H1 (cell line): Measurements from ENCODE around the gene SMIM38. TPM values are rescaled to one million over a fixed set of nuclear protein-coding genes. Genes with fewer than 3 reads are reported as not detected.

Experiments used
- CTCF ChIA-PET: fragments of 300-600 bp; sonication (Branson Sonifier 250); formaldehyde crosslinking; loops from one replicate; lab custom pipeline; 2021; ENCODE audit not compliant: partially characterized antibody; lab: Charles Lee
- POLR2A ChIA-PET: fragments of 300-600 bp; sonication (Branson Sonifier 250); formaldehyde crosslinking; loops from one replicate; lab custom pipeline; 2021; ENCODE audit warnings: inconsistent platforms; ENCODE audit not compliant: partially characterized antibody; lab: Charles Lee
- DNase-seq, 2 experiments: peaks; one replicate each; pipeline versions ENCODE4 v3.0.0 to v3.0.0-alpha.2; 2010 to 2022; ENCODE audit warnings: low spot score in 2 of 2, low read depth in 1 of 2, mixed read lengths in 1 of 2
- FAIRE-seq: peaks from 2 replicates; lab custom pipeline; 2011; peaks lifted over from hg19 to GRCh38; lab: Jason Lieb, UNC
- H2AFZ ChIP-seq: 2 replicates; pipeline ENCODE4 v1.8.1; 2012; ENCODE audit warnings: low read length, inconsistent platforms
- H2AK5ac ChIP-seq: 2 replicates; pipeline ENCODE4 v1.6.1; 2013; ENCODE audit warnings: low read depth, low read length
- H2BK120ac ChIP-seq: replicated peaks from 2 replicates; pipeline ENCODE3; 2013; ENCODE audit warnings: low read depth, low read length, inconsistent platforms
- H2BK12ac ChIP-seq: 2 replicates; pipeline ENCODE4 v1.6.1; 2013; ENCODE audit warnings: low read depth, low read length
- H2BK15ac ChIP-seq: 2 replicates; pipeline ENCODE4 v1.6.1; 2013; ENCODE audit warnings: low read length
- H2BK20ac ChIP-seq: 2 replicates; pipeline ENCODE4 v1.6.1; 2013; ENCODE audit warnings: low read length
- H2BK5ac ChIP-seq: 2 replicates; pipeline ENCODE4 v1.6.1; 2013; ENCODE audit warnings: low read depth, low read length
- H3K14ac ChIP-seq: 2 replicates; pipeline ENCODE4 v1.6.1; 2013; ENCODE audit warnings: inconsistent platforms; ENCODE audit not compliant: insufficient read length
- H3K18ac ChIP-seq: 2 replicates; pipeline ENCODE4 v1.6.1; 2013; ENCODE audit warnings: low read length; ENCODE audit errors: extremely low read depth
- H3K23ac ChIP-seq: 2 replicates; pipeline ENCODE4 v1.6.1; 2013; ENCODE audit warnings: inconsistent platforms; ENCODE audit not compliant: insufficient read length
- H3K23me2 ChIP-seq: 2 replicates; pipeline ENCODE4 v1.6.1; 2013; ENCODE audit warnings: low read depth, low read length
- H3K27ac ChIP-seq: 2 replicates; pipeline ENCODE4 v1.6.1; 2011; ENCODE audit warnings: low read depth, low read length, inconsistent platforms
- H3K27me3 ChIP-seq, 4 experiments: replicated peaks in 1 of 4; 1 replicate in 1 of 4; 2 replicates in 3 of 4; pipeline versions ENCODE4 v1.6.1 to v1.8.1; 2011 to 2013; ENCODE audit warnings: low read length in 3 of 4, mild to moderate bottlenecking in 3 of 4, inconsistent platforms in 2 of 4, mixed read lengths in 2 of 4, moderate library complexity in 1 of 4; ENCODE audit not compliant: control insufficient read depth in 3 of 4, insufficient read depth in 3 of 4; ENCODE audit errors: extremely low read depth in 1 of 4
- H3K36me3 ChIP-seq, 4 experiments: 2 replicates each; pipeline versions ENCODE4 v1.6.1 to v1.8.1; 2011 to 2013; ENCODE audit warnings: mild to moderate bottlenecking in 4 of 4, low read length in 3 of 4, moderate library complexity in 2 of 4, control low read depth in 1 of 4, inconsistent platforms in 1 of 4; ENCODE audit not compliant: insufficient read depth in 4 of 4, control insufficient read depth in 2 of 4
- H3K4ac ChIP-seq: replicated peaks from 2 replicates; pipeline ENCODE3; 2013; ENCODE audit warnings: low read length, low read depth, mixed read lengths, inconsistent platforms; ENCODE audit not compliant: insufficient read length
- H3K4me1 ChIP-seq, 4 experiments: replicated peaks in 1 of 4; 1 replicate in 1 of 4; 2 replicates in 3 of 4; pipeline versions ENCODE4 v1.6.1 to v1.8.1; 2011 to 2013; ENCODE audit warnings: low read length in 3 of 4, inconsistent platforms in 2 of 4, mixed read lengths in 1 of 4; ENCODE audit not compliant: insufficient read depth in 4 of 4, control insufficient read depth in 3 of 4
- H3K4me2 ChIP-seq, 2 experiments: 2 replicates each; pipeline versions ENCODE4 v1.6.1 to v1.8.1; 2011 to 2013; ENCODE audit warnings: low read depth in 2 of 2, low read length in 2 of 2, control low read depth in 1 of 2, inconsistent platforms in 1 of 2, mild to moderate bottlenecking in 1 of 2; ENCODE audit not compliant: insufficient read depth in 1 of 2
- H3K4me3 ChIP-seq, 4 experiments: fragments of 200-600, 300-600 bp in 1 of 4; sonication (generic), shearing (Covaris generic), sonication (Bioruptor Twin) in 1 of 4; 2 replicates each; pipeline versions ENCODE4 v1.5.1 to v1.8.1; 2011 to 2016; ENCODE audit warnings: low read length in 4 of 4, low read depth in 3 of 4, control low read depth in 2 of 4, inconsistent platforms in 2 of 4, mild to moderate bottlenecking in 2 of 4, mixed read lengths in 1 of 4, moderate library complexity in 1 of 4; ENCODE audit not compliant: insufficient read depth in 2 of 4; ENCODE audit errors: extremely low read depth in 1 of 4
- H3K56ac ChIP-seq: replicated peaks from 2 replicates; pipeline ENCODE3; 2013; ENCODE audit warnings: low read depth, mild to moderate bottlenecking, mixed read lengths, low read length, inconsistent platforms; ENCODE audit not compliant: insufficient read length
- H3K79me1 ChIP-seq: 2 replicates; pipeline ENCODE4 v1.6.1; 2013; ENCODE audit warnings: low read depth, low read length, control low read depth
- H3K79me2 ChIP-seq, 2 experiments: 2 replicates each; pipeline versions ENCODE4 v1.6.1 to v1.8.1; 2012 to 2013; ENCODE audit warnings: low read length in 2 of 2, mild to moderate bottlenecking in 2 of 2, inconsistent platforms in 1 of 2; ENCODE audit not compliant: insufficient read depth in 2 of 2, control insufficient read depth in 1 of 2
- H3K9ac ChIP-seq, 4 experiments: replicated peaks in 1 of 4; 1 replicate in 1 of 4; 2 replicates in 3 of 4; pipeline versions ENCODE4 v1.6.1 to v1.8.1; 2011 to 2013; ENCODE audit warnings: low read depth in 3 of 4, low read length in 3 of 4, control low read depth in 2 of 4, mild to moderate bottlenecking in 2 of 4, moderate library complexity in 2 of 4, inconsistent platforms in 1 of 4; ENCODE audit errors: extremely low read depth in 1 of 4
- H3K9me3 ChIP-seq, 2 experiments: 2 replicates each; pipeline versions ENCODE4 v1.6.1 to v1.8.1; 2012 to 2013; ENCODE audit warnings: mild to moderate bottlenecking in 2 of 2, moderate library complexity in 2 of 2, control low read depth in 1 of 2, inconsistent platforms in 1 of 2, low read depth in 1 of 2, low read length in 1 of 2, mixed read lengths in 1 of 2; ENCODE audit not compliant: insufficient read depth in 2 of 2
- H4K20me1 ChIP-seq, 2 experiments: replicated peaks in 1 of 2; 2 replicates each; pipeline versions ENCODE3 to v1.8.1; 2011 to 2013; ENCODE audit warnings: inconsistent platforms in 2 of 2, low read length in 2 of 2, mild to moderate bottlenecking in 1 of 2; ENCODE audit not compliant: insufficient read depth in 2 of 2, control insufficient read depth in 1 of 2
- H4K5ac ChIP-seq: 2 replicates; pipeline ENCODE4 v1.6.1; 2013; ENCODE audit warnings: low read length, low read depth, mixed read lengths, inconsistent platforms; ENCODE audit not compliant: insufficient read length
- H4K8ac ChIP-seq: 2 replicates; pipeline ENCODE4 v1.8.0; 2013; ENCODE audit warnings: mild to moderate bottlenecking, moderate library complexity, low read length, inconsistent platforms; ENCODE audit not compliant: insufficient read depth; ENCODE audit errors: extremely low read depth
- H4K91ac ChIP-seq: replicated peaks from 2 replicates; pipeline ENCODE3; 2013; ENCODE audit warnings: low read length, mixed read lengths, inconsistent platforms; ENCODE audit not compliant: insufficient read length
- CTCF ChIP-seq, 3 experiments: IDR thresholded peaks; 1 replicate in 2 of 3; 2 replicates in 1 of 3; pipeline versions ENCODE4 v1.5.1 to v1.6.1; 2011; ENCODE audit warnings: low read length in 3 of 3, mild to moderate bottlenecking in 3 of 3, inconsistent platforms in 2 of 3, low read depth in 1 of 3, moderate library complexity in 1 of 3; ENCODE audit not compliant: insufficient read depth in 1 of 3; ENCODE audit errors: control extremely low read depth in 1 of 3
- EGR1 ChIP-seq: IDR thresholded peaks from 2 replicates; pipeline ENCODE4 v1.6.1; 2011; ENCODE audit warnings: low read depth, low read length, borderline replicate concordance
- KDM4A ChIP-seq: IDR thresholded peaks from one replicate; pipeline ENCODE4 v1.7.1; 2012; ENCODE audit warnings: low read depth, mild to moderate bottlenecking, moderate library complexity, low read length, inconsistent platforms; ENCODE audit not compliant: severe bottlenecking
- MAX ChIP-seq: IDR thresholded peaks from 2 replicates; pipeline ENCODE4 v1.6.1; 2012; ENCODE audit warnings: inconsistent platforms
- NRF1 ChIP-seq: IDR thresholded peaks from 2 replicates; pipeline ENCODE4 v1.6.1; 2011; ENCODE audit warnings: mild to moderate bottlenecking, low read depth, low read length, improper control_type of control experiment
- RAD21 ChIP-seq, 2 experiments: IDR thresholded peaks in 1 of 2; conservative IDR thresholded peaks in 1 of 2; 2 replicates each; pipeline ENCODE4 v1.6.1; 2011; ENCODE audit warnings: low read depth in 2 of 2, low read length in 2 of 2, improper control_type of control experiment in 1 of 2, inconsistent platforms in 1 of 2, mild to moderate bottlenecking in 1 of 2, moderate library complexity in 1 of 2
- SIN3A ChIP-seq, 2 experiments: IDR thresholded peaks in 1 of 2; conservative IDR thresholded peaks in 1 of 2; 2 replicates each; pipeline ENCODE4 v1.6.1; 2011 to 2012; ENCODE audit warnings: low read length in 2 of 2, improper control_type of control experiment in 1 of 2, low read depth in 1 of 2, mild to moderate bottlenecking in 1 of 2
- SP2 ChIP-seq: IDR thresholded peaks from 2 replicates; pipeline ENCODE4 v1.6.1; 2012; ENCODE audit warnings: mild to moderate bottlenecking, low read length, inconsistent platforms
- SP4 ChIP-seq: IDR thresholded peaks from 2 replicates; pipeline ENCODE4 v1.6.1; 2012; ENCODE audit warnings: low read length, inconsistent platforms
- SRF ChIP-seq: IDR thresholded peaks from 2 replicates; pipeline ENCODE4 v1.6.1; 2011; ENCODE audit warnings: mild to moderate bottlenecking, low read depth, low read length, moderate library complexity
- WGBS, 2 experiments: shearing (Covaris generic) in 1 of 2; methylation state at CpG; one replicate each; pipeline versions ENCODE4 v1.1.6 to v1.1.7; 2013 to 2015; ENCODE audit warnings: low lambda C conversion rate in 2 of 2, mixed read lengths in 2 of 2, inconsistent platforms in 1 of 2, low coverage in 1 of 2, missing lambda C conversion rate in 1 of 2; ENCODE audit not compliant: insufficient replicate concordance in 2 of 2, insufficient coverage in 1 of 2, insufficient read length in 1 of 2; ENCODE audit errors: extremely low coverage in 1 of 2, missing lambda C conversion rate in 1 of 2; 5-methylcytosine and 5-hydroxymethylcytosine counted together
- polyA plus RNA-seq, 7 experiments: library from polyadenylated mRNA; depleted of rRNA in 3 of 7; stranded (reverse) in 5 of 7; unstranded in 2 of 7; fragments of >200 nt in 5 of 7; fragments of 200-250 nt in 2 of 7; gene quantifications; 1 replicate in 5 of 7; 2 replicates in 1 of 7; 4 replicates in 1 of 7; pipeline versions ENCODE4 v1.2.1 to v1.2.3, GENCODE V29; 2011 to 2013; ENCODE audit warnings: missing spikeins in 2 of 7, mixed read lengths in 2 of 7
- total RNA-seq: library from RNA; stranded (reverse); fragmentation: NEBNext Ultra II Directional; extraction: Animal tissue kit (Norgen Biotek cat#: 25700); gene quantifications from 2 replicates; pipeline ENCODE4 v1.2.1, GENCODE V29; 2021

SMIM38 gene
- total and polyA plus RNA-seq, 2 of the 8 experiments (the other 6 are each of a cell fraction or from before 2014, with no cell fraction given), result 0.17 to 0.20 TPM

- H2AK5ac ChIP-seq, result no peak overlapping the region
- no peak overlapping the region for H2BK12ac ChIP-seq
- H3K56ac ChIP-seq, result no peak overlapping the region
- no peaks in the 10 kb centered on the region for H3K4me1 ChIP-seq
- H4K5ac ChIP-seq, result no peak overlapping the region
- no peak overlapping the region for H2BK15ac ChIP-seq
- H4K20me1 ChIP-seq, result no peaks in the 10 kb centered on the region
- no peak for FAIRE-seq
- ChIA-PET CTCF (interaction anchor here (3.8 kb wide), 1 partner anchor 13 kb away, joined by 22 read pairs; no protein-coding TSS in a partner anchor), POLR2A (no interaction called here)
- H2BK120ac ChIP-seq, result no peak overlapping the region
- H3K27ac ChIP-seq, result no peak overlapping the region
- H4K8ac ChIP-seq, result no peak overlapping the region
- no peak overlapping the region for H4K91ac ChIP-seq
- H3K14ac ChIP-seq, result no peak overlapping the region
- H3K79me1 ChIP-seq, result no peaks in the 10 kb centered on the region
- H3K4me2 ChIP-seq, result no peak overlapping the region
- H3K9ac ChIP-seq, result no peak overlapping the region
- no peaks in the 10 kb centered on the region for H3K79me2 ChIP-seq
- no peaks in the 10 kb centered on the region for H3K23me2 ChIP-seq
- H3K23ac ChIP-seq, result no peak overlapping the region
- H3K36me3 ChIP-seq, result no peaks in the 10 kb centered on the region
- no peak overlapping the region for H3K4me3 ChIP-seq
- no peak overlapping the region for H2AFZ ChIP-seq
- H3K9me3 ChIP-seq, result peaks cover 13% of the 10 kb centered on the region in 2 experiments; a peak in 3 of 4 replicates
- no peak for DNase-seq
- no peak overlapping the region for H3K4ac ChIP-seq
- H3K27me3 ChIP-seq, result no peaks in the 10 kb centered on the region
- H3K18ac ChIP-seq, result no peak overlapping the region
- no peak overlapping the region for H2BK5ac ChIP-seq
- 82% methylated on average over 6 of the region's 7 CpGs; no CpG with 5 or more reads in 1 of the 2 experiments for WGBS, 2 experiments
- no peak overlapping the region for H2BK20ac ChIP-seq
- TF ChIP-seq EGR1 (no peak), CTCF (IDR thresholded peaks at IDR 0.05; ENCODE audit: control extremely low read depth in 1 of 3, insufficient read depth in 1 of 3, low read depth in 1 of 3, low read length in 3 of 3) (no peak), SP2 (no peak), NRF1 (no peak), KDM4A (no peak), SP4 (no peak), SIN3A (conservative IDR thresholded peaks at IDR 0.05 in 1 of 2, IDR thresholded peaks at IDR 0.05 in 1 of 2; ENCODE audit: low read depth in 1 of 2, low read length in 2 of 2) (no peak), SRF (no peak), RAD21 (IDR thresholded peaks at IDR 0.05 in 1 of 2, conservative IDR thresholded peaks at IDR 0.05 in 1 of 2; ENCODE audit: low read depth in 2 of 2, low read length in 2 of 2) (no peak), MAX (no peak)
Observed at GRCh38 chr11:69144316-69145049, 11.3 kb upstream of the SMIM38 start.
